BE2C (cell line): ENCODE measurements around the gene AP3B2.

Experiments
- DNase-seq: peaks from one replicate; pipeline ENCODE4 v3.0.0-alpha.2; 2020
- H3K27me3 ChIP-seq: fragments of 250-450 bp; sonication (Bioruptor Pico); 2 replicates; pipeline ENCODE4 v1.5.1; 2020; ENCODE audit warnings: mild to moderate bottlenecking
- H3K36me3 ChIP-seq: fragments of 250-450 bp; sonication (Bioruptor Pico); 2 replicates; pipeline ENCODE4 v1.5.1; 2020; ENCODE audit warnings: mild to moderate bottlenecking
- H3K4me1 ChIP-seq: fragments of 250-450 bp; sonication (Bioruptor Pico); 2 replicates; pipeline ENCODE4 v1.5.1; 2020
- H3K4me3 ChIP-seq: 2 replicates; pipeline ENCODE4 v1.5.1; 2011; ENCODE audit warnings: low read depth, low read length
- H3K9me3 ChIP-seq: fragments of 250-450 bp; sonication (Bioruptor Pico); 2 replicates; pipeline ENCODE4 v1.5.1; 2020
- TF ChIP-seq, protein P1 (sequence below): IDR thresholded peaks from 2 replicates; pipeline ENCODE4 v1.5.1; 2012; ENCODE audit warnings: mild to moderate bottlenecking, low read depth, low read length

The AP3B2 gene

DNA sequence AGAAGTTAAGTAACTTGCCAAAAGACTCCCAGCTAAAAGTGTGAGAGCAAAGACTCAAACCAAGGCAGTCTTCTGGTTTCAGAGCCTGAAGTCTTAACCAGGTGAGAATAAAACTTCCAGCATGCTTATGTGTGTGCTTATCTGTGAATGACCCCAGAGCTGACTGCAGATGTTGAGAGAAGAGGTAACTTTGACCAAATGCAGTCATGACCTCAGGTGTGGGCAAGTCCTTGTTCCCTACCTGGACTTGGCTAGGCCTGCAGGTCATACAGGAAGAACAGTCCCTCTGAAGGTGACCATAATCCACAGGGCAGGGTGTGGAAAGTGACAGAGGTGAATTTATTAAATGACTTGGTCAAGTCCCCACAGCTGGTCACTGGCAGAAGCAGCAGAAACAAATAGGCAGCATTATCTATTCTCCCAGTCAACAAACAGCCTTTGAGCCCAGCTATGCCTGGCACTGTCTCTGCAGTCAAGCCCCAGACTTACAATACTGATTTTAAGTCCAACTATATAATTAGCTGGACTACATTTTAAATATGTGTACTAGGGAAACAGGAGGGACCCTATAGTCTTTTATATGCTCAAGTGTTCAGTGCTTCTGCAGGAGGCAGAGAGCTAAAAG is 59.5 kb downstream of the AP3B2 start:
- TF ChIP-seq, protein P1, sequence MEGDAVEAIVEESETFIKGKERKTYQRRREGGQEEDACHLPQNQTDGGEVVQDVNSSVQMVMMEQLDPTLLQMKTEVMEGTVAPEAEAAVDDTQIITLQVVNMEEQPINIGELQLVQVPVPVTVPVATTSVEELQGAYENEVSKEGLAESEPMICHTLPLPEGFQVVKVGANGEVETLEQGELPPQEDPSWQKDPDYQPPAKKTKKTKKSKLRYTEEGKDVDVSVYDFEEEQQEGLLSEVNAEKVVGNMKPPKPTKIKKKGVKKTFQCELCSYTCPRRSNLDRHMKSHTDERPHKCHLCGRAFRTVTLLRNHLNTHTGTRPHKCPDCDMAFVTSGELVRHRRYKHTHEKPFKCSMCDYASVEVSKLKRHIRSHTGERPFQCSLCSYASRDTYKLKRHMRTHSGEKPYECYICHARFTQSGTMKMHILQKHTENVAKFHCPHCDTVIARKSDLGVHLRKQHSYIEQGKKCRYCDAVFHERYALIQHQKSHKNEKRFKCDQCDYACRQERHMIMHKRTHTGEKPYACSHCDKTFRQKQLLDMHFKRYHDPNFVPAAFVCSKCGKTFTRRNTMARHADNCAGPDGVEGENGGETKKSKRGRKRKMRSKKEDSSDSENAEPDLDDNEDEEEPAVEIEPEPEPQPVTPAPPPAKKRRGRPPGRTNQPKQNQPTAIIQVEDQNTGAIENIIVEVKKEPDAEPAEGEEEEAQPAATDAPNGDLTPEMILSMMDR, result no peak
- no peaks in the 10 kb centered on the region for H3K4me1 ChIP-seq
- no peak overlapping the region for H3K4me3 ChIP-seq
- peaks cover 47% of the 10 kb centered on the region for H3K27me3 ChIP-seq
- no peaks in the 10 kb centered on the region; the same call in 1 of the 2 replicates for H3K9me3 ChIP-seq
- DNase-seq, result no peak
- no peaks in the 10 kb centered on the region for H3K36me3 ChIP-seq

DNA sequence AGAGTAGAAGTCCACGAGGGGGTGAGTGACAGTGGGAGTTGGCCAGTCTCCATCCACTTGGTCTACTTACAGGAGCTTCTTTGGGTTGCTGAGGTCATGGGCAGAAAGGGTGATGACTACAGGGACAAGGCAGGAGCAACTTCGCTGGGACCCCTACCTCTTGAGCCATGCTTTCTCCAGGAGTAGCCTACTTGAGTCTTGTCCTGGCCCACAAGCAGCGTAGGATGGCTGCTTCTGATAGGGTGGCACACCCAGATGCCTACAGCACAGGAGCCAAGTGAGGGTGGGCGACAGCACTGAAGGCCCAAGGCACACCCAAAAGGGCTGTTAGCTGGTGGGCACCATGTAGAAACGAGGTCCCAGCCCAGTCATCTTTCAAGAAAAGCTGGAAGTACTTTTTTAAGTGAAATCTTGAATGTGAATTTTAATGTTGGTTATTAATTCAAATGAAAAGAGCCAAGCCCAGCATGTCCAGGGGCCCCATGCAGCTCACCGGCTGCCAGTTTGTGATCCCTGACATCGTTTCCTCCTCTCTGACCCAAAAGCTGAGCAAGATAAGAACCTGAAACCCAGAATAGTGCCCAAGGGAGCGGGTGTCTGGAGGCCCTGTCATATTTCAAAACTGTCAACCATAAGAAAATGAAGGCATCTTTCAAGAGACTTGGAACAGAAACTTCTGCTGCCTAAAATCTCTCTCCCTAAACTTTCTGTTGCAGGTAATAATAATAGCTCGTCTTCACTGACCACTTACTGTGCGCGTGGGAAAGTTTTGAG is 60.3 kb downstream of the AP3B2 start:
- H3K36me3 ChIP-seq, result no peaks in the 10 kb centered on the region
- no peak for DNase-seq
- H3K4me1 ChIP-seq, result no peaks in the 10 kb centered on the region
- H3K4me3 ChIP-seq, result no peak overlapping the region
- H3K9me3 ChIP-seq, result no peaks in the 10 kb centered on the region; the same call in 1 of the 2 replicates
- H3K27me3 ChIP-seq, result peaks cover 55% of the 10 kb centered on the region
- TF ChIP-seq, protein P1, result no peak

DNA sequence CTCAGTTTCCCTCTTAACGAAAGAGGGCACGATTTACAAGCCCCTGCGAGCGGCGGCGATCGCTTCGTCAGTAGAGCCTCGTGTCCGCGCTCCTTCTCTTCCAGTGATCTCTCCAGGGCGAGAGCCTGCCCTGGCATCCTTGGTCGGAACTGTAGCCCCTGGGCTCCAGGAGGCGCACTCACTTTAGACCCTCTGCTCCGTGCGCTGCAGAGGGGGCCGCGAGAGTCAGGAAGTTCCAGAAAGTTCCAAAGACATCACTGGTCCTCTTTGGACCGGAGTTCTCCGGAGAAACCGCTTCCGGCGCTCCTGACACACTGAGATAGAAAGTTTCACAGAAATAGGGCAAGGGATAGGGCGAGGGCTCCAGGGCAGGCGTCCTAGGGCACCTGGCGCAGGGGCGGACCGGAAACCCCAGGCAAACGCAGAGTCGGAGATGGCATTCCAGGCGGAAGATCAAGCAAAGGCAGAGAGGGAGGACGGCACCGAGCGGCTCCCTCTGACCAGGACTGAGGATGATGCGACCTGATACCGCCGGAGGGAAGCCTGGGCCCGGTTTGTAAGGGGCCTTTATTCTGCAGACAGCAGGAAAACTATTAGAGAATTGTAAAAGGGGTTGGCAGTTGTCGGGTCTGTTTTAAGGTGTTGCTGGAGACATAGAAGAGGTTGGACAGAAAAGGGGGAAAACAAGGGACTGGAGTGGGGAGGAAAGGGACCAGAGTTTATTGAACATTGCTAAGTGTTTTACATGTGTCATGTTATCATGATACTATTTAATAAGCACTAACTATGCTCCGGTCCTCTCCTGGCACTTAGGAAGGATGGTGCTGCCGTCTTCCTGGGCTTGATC is 61.2 kb downstream of the AP3B2 start:
- no peaks in the 10 kb centered on the region for H3K4me1 ChIP-seq
- peak overlapping the region; percentile 11; the same call in 1 of the 2 replicates for H3K4me3 ChIP-seq
- H3K9me3 ChIP-seq, result no peaks in the 10 kb centered on the region; the same call in 1 of the 2 replicates
- DNase-seq, result no peak
- H3K36me3 ChIP-seq, result no peaks in the 10 kb centered on the region
- peaks cover 62% of the 10 kb centered on the region for H3K27me3 ChIP-seq
- TF ChIP-seq, protein P1, result 0 out of 2 replicates have a peak, but pooled peaks have one; percentile 12

DNA sequence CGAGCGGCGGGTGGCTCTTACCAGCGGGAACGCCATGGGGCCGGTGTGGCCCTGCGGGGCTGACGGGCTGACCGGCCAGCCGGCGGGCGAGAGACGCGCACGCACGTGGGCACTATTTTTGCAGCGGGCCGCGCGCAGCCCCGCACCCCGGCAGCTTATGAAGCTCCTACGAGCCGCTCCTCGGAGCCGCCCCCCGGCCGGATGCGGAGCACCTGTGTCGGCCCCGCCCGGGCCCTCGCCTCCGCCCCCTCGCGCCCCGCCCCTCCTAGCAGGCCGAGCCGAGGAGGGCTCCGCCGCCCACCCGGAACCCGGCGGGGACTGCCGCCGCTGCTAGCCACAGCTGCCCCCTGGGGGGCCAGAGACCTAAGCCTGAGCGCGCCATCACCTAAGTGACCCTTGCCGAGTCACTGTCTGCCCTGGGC is 61.8 kb downstream of the AP3B2 start:
- Histone ChIP-seq H3K4me3 (peak overlapping the region; percentile 34), H3K4me1 (no peaks in the 10 kb centered on the region), H3K9me3 (no peaks in the 10 kb centered on the region; the same call in 1 of the 2 replicates), H3K27me3 (peaks cover 68% of the 10 kb centered on the region), H3K36me3 (no peaks in the 10 kb centered on the region)
- no peak for DNase-seq
- TF ChIP-seq, protein P1, result no peak

DNA sequence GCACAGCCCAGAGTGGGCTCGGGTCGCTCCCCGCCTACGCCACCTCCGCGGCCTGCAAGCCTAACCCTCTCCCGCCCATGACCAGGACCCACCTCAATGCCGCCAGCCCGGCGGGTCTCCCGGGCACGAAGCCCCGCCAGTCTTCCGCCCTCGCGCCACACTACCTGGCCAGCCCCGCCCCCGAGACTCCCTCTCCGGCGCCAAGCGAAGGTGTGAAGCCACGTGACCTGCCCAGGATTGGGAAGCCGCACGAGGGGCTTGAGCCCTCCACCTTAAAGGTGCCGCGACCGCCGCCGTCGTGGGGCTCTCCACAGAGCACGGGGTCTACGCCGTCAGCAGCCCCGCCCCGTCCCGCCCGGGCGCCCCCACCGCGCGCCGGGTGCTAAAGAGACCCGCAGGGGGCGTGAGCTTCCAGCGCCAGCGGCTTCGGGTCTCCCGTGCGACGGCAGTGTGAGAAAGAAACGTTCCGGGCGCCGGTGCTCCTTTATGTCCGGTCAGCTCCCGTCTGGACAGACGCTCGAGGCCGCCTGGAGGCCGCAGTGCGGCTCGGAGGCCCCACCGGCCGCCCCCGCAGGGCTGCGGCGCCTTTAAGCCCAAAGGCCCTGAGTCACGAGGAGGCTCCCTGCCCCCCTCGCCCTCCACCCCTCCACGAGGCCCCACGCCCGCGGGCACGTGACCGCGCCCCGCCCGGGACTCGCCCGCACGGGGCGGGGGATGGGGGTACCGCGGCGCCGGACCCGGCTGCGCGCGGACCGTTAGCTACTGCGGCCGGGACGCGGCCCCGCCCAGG is 62.4 kb downstream of the AP3B2 start, which contains the start of gene CPEB1:
TSS of gene CPEB1 (minus strand) at position 319 of the 790 bp plus-strand sequence. CDS start 18,904 bp downstream, outside the sequence.
- TF ChIP-seq, protein P1, result no peak
- H3K36me3 ChIP-seq, result no peaks in the 10 kb centered on the region
- peak within 1 kb of the TSS; percentile 34 for H3K4me3 ChIP-seq
- H3K9me3 ChIP-seq, result no peaks in the 10 kb centered on the region; the same call in 1 of the 2 replicates
- peak; percentile 39 for DNase-seq
- H3K4me1 ChIP-seq, result no peaks in the 10 kb centered on the region
- peaks cover 69% of the 10 kb centered on the region for H3K27me3 ChIP-seq
